Limb (tissue), 2 donors: ENCODE results near the gene HABP2.
A peak's percentile ranks its signal among the peaks of the same experiment; 100 is the strongest.

ENCODE experiments used
- DNase-seq, 2 donors: peaks; one replicate each; pipeline ENCODE4 v3.0.0-alpha.2; 2016; ENCODE audit errors: extremely low spot score in 2 of 2

The HABP2 gene

DNA sequence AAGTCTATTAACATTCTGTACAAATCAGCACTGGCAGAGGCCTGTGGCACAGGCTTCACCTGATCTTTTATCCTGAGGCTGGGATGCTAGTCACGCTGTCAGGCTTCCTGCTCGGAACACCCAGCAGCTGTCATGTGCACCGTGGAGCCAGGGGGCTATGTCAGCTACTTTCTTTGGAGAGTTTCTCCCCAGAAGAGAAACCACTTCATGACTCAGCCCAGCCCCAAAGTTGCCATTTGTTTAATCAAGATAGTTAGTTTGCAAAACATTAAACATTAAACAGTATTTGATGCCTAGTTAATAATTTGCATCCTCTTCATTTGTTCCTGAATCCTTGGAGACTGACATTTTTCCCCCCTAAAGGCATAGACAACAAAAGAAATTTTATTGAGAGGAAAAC lies at the start of gene HABP2:
TSS of gene HABP2 (plus strand) at position 353 of the 400 bp plus-strand sequence. CDS start 69 bp downstream, outside the sequence.
- DNase-seq, result no peak

DNA sequence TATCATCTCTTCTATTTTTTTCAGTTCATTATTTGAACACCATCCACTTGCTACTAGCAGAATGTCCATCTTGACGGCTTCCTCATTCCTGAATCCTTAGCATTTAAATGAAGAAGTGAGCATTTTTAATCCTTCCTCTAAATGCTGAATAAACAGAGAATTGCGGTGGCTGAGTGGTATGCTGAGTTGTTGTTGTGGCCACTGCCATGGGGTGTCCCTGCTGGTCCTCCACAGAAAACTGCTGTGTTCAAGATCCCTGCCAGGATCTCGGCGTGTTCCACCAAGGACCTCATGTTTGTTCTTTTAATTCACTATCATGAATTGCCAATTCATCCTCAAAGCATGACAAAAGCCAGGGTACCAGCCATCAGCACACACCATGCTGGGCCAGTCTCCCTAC lies 48.9 kb upstream of the HABP2 start:
- no peak for DNase-seq

- no peak for DNase-seq
These were observed 48.4 kb upstream of the HABP2 start for GRCh38 chr10:113504423-113504822.

DNA sequence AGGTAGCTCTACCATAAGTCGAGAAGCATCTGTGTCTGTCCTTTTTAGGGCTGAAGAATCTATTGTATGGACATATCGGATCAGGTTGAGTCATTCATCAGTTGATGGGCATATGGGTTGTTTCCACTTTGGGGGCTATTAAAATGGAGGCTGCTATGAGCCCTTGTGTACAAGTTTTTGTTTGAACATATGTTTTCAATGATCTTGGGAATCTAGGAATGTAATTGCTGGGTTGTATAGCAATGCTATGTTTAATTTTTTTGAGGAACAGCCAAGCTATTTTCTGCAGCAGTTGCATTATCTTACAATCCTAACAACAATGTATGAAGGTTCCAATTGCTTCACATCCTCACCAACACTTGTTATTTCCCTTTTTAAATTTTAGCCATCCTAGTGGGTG lies 46.4 kb upstream of the HABP2 start:
- DNase-seq, result no peak

DNA sequence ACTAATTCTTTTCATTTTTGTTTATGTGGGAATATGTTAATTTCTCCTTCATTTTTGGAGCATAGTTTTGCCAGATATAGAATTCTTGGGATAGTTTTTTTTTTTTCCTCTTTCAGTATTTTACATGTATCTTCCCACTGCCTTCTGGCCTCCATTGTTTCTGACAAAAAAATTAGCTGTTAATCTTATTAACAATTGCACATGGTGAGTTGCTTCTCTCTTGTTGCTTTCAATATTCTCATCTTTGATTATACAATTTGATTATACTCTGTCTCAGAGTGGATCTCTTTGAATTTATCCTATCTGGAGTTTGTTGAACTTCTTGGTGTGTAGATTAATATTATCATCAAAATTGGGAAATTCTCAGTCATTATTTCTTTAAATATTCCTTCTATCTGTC lies 41.4 kb upstream of the HABP2 start:
- DNase-seq, result no peak

- DNase-seq, result no peak
These were observed 37.7 kb upstream of the HABP2 start for GRCh38 chr10:113515161-113515560.

DNA sequence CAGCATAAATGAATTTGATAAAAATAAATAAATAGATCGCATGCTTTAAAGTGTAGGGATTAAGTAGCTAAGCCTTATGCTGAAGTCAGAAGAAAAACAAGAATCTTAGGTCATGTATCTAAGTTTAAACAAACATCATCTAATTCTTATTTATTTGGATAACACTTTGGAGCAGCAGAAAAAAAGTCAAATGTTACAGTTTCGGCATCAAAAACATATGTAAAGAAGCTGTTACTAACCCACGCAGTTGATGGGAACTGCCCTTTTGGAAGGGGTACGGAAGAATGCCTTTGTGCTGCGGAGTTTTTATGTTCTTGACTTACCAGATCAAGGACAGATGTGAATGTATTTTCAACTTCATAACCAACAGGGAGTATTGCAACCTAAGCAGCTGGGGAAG lies 37.3 kb upstream of the HABP2 start:
- DNase-seq, result peak in 1 of 2 donors; percentile 38

DNA sequence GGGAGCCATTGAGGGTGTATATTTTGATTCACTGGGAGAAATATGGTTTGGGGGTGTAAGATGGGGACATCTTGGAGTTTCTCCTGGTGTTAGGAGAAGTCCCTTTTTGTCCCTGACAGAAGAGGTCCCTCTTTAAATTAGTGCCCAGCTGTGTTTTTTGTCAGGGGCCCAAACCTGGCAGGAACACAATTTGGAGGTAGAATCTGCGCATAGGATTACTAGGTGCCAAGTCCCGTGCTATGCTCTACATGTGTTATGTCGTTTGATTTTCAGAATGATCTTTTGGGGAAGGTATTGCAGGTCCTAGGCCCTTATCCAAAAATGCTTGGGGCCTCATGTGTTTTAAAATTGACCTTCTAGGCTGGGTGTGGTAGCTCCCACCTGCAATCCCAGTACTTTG lies 36.8 kb upstream of the HABP2 start:
- peak in 1 of 2 donors; percentile 13 for DNase-seq

DNA sequence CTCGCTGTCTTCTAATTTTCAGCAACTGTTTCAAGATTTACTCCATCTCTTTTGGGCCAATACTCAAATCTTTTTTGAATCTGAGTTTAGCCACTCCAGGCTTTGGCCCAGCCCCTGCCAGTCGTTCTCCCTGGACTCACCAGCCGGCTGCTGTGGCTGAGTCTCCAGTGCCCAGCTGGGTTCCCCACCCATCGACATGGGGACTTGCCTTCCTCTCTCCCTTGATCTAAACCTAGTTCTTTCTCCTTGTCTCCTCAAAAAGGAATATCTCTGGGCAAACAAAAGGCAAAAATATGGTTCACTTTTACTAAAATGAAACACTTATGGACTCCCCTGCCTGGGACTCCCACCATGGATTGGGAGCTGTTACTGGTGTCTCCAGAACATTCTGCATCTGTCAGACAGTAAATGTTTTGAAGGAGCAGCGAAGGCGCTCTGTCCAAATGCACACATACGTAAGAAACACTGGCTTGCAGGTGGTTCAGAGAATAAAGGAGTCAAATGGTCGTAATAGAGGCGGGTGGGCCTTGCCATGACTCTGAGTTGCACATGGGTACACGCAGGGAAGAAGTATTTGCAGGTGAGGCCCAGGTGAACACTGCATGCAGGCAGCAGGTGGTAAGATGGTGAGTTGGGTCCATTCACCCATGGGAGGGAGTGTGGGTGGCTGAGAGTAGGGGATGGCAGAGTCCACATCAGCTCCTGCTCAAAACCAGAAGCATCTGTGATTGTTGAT lies 35.5 kb upstream of the HABP2 start:
- no peak for DNase-seq

DNA sequence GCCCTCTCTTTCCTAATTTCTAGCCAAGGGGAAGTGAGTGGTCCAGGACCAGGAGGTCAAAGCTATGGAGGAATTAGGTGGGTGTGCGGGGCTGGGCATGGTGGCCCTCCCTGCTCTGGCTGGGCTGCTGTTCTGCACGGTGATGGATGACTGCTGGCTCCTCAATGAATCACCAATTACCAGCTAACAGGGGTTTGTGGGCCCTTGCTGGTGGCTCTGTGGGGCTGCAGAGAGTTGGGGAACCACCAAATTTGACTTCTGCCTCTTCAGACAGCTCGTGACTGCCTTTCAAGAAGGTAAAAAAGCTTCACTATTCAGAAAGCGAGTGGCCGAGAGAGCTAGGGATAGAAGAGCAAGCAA lies 35.0 kb upstream of the HABP2 start:
- DNase-seq, result no peak

DNA sequence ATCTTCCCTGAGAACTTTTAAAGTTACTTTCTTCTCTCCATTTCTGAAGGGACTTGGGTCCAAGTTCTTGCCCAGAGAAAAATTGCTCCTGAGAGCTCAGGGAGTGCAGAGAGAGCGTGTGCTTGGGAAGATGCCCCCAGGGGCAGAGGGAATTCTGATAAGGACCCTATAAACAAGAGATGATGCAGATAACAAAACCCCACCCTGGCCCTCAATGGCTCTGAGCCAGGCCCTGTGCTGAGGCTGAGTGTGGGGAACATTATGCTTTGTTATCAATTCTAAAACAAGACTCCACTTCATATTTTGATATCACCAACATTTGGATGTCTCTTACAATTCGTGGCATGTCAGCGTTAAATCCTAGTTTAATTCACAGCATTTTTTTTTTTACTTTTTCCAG lies 34.4 kb upstream of the HABP2 start:
- no peak for DNase-seq

GRCh38 chr10:113518816-113519591 lies 33.8 kb upstream of the HABP2 start:
- DNase-seq, result no peak

GRCh38 chr10:113519681-113520115 lies 33.2 kb upstream of the HABP2 start:
- DNase-seq, result peak in 1 of 2 donors; percentile 30

- DNase-seq, result peak in 1 of 2 donors; percentile 26
These were observed 32.6 kb upstream of the HABP2 start for GRCh38 chr10:113520261-113520660.

GRCh38 chr10:113520690-113521474 lies 32.0 kb upstream of the HABP2 start:
- peak; percentile 81 to 82 for DNase-seq

- DNase-seq, result no peak
These were observed 31.4 kb upstream of the HABP2 start for GRCh38 chr10:113521475-113521795.

DNA sequence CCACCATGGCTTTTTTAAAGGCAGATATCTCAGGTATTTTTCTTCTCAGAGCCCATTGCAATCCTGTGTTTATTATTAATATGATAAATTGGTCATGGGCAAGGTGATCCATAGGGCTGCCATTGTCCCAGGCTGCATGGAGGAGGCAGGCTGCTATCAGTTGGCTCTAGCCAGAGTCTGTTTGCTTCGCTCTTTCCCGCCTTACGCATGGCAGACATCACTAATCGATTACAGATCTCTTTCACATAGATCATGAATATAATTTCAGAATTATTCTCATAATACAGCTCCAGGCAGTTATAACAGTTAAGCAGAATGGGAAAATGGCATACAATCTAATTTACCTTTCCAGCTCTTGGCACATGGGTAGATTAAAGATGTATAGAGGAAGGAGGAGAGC lies 30.4 kb upstream of the HABP2 start:
- peak in 1 of 2 donors; percentile 2 for DNase-seq

DNA sequence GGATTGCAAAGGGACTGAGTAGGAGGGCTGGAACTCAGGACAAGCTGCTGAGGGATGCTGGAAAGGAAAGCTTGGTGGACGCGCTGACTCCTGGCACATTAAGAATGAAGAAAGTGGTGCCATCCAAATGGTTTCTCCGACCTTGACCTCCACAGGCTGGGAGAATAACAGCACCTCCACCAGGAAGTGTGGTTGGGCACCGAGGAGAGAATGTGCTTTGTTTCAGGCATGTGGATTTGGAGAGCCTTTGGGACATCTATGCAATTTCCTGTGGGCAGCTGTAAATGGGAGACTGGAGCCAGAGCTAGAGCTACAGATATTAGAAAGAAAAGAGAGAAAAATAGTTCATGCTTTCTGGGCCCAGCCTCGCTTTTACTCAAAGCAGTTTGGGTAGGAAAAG lies 29.8 kb upstream of the HABP2 start:
- DNase-seq, result no peak

DNA sequence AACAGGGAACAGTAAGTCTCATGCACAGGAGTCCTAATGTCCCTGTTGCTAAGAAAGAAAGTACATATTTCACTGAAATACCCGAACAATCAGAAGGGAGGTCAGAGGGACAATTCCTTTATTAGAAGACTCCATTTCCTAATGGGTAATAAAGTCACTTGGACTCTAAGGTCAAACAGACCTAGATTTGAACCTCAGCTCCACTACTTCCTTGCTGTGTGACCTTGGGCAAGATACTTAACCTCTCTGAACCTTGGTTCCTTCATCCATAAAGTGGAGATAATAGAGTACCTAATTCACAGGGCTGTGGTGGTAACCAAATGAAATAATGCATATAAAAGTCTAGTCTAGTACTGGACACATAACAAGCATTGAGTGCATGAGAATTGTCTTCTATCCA lies 29.2 kb upstream of the HABP2 start:
- DNase-seq, result no peak

DNA sequence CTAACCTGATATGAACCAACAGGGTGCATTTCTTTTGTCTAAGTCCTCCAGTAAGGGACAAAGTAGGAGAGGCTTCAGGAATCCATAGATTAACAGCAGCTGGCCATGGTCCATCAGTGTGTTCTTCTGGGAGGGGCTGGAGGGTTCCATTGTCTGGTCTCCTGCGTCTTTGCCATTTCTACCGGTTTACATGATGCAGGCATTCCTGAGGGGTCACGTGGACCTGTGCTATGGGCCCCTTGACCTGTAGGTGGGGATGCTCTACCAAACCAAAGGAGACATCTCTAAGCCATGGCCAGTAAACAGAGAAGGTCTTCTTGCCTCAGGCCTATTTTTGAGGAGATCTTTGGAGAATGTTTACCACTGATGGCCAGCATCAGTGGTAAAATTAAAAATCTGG lies 28.7 kb upstream of the HABP2 start:
- DNase-seq, result peak in 1 of 2 donors; percentile 15

DNA sequence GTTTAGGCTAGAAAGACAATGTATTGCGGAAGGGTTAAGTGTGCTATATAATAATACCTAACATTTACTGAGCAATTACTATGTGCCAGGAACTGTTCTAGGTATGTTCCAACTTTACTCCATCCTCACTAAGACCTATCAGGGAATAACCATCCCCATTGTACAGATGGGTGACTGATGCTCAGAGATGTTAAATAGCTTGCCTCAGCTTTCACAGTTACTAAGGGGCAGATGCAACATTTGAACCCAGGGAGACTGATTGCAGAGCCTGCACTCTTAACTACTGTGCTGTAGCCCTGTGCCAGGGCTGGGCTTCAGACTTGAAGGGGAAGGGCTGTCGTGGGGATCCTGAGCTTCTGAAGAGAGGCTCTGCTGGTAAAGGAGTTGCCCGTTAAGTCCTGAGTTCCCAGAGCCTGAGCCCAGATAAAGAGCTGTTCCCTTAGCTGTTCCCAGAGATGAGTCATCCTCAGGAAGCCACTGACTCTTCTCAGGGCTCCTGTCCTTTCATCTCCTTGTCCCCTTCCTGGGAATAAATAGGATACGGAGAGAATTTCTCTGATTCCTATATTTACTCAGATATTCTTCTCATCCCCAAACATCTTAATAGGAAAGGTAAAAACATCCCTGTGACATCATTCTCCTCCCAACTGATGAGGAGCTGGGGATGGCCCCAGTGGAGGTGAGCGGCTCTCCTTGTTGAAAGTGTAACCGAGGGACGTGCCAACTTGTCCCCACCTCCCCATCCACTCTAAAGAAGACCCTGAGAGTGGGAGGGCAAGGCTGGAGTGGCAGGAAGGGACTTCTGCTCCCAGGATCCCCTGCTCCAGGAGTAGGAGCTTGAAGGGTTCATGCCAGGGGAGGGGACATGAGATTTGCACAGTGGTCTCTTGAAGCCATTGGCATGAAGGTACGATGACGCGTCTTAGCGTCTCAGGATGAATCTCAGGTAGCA lies 28.0 kb upstream of the HABP2 start:
- DNase-seq, result peak in 1 of 2 donors; percentile 12
